Measurements from ENCODE around the gene WHRN. TPM values are rescaled to one million over a fixed set of nuclear protein-coding genes. Genes with fewer than 3 reads are reported as not detected.

Gene WHRN
- total and polyA plus RNA-seq, 9 of the 15 experiments (the other 6 are each of a cell fraction or from before 2014, with no cell fraction given) = 0.31 to 14.1 (median 3.0) TPM

DNA sequence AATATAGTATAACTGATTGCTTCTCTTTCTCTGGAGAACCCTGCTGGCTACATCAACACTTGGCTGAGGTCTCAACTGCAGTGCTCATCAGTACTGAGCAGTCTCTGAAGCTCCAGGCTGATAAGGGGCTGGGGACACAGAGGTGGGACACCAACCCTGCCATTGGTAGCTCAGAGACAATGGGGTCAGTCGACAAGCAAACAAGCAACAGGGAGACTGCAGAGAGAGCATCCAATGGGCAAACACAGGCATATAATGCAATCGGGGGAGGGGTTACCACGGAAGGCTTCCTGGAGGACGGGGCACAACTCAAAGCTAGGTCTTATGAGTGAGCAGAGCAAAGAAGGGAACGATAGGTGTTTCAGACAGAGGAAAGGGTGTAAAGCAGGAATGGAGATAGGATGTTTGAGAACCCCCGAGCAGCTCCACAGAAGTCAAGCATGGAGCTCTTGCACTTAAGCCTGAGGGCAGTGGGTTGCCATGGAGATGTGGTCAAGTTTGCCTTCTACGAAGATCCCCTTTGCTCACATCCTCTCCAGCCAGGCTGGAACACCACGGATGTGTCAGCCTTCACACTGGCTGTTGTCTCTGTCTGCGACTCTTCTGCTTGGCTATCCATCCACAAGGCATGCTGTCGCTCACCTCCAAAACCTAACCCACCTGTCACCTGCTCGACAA, 96.0 kb downstream of the WHRN start:
- Histone ChIP-seq H3K9ac (ENCODE audit: insufficient read depth in 1 of 2, low read depth in 2 of 2, low read length in 2 of 2) (peak overlapping the region in 1 of 2 experiments; percentile 23; a peak in 1 of 4 replicates), H3K79me2 (ENCODE audit: control insufficient read depth, insufficient read depth, low read length) (no peaks in the 10 kb centered on the region), H3K27me3 (ENCODE audit: control insufficient read depth in 2 of 2, insufficient read depth in 2 of 2, low read length in 2 of 2) (peaks cover 0 to 5% of the 10 kb centered on the region in 2 experiments; a peak in 1 of 5 replicates), H3K9me3 (replicated peaks; ENCODE audit: control insufficient read depth, insufficient read depth, low read depth, low read length) (no peaks in the 10 kb centered on the region), H2AFZ (ENCODE audit: low read depth, low read length) (no peak overlapping the region), H3K4me3 (no peak overlapping the region), H3K4me1 (replicated peaks in 1 of 2; ENCODE audit: control insufficient read depth in 2 of 2, insufficient read depth in 2 of 2, low read length in 2 of 2) (no peaks in the 10 kb centered on the region; a peak in 2 of 5 replicates), H3K36me3 (ENCODE audit: control insufficient read depth, insufficient read depth, low read length) (no peaks in the 10 kb centered on the region), H3K9me1 (ENCODE audit: control insufficient read depth, insufficient read depth, low read length) (no peaks in the 10 kb centered on the region), H4K20me1 (replicated peaks; ENCODE audit: control insufficient read depth, insufficient read depth, low read length) (peaks cover 7% of the 10 kb centered on the region; the same call in 1 of the 2 replicates), H3K27ac (ENCODE audit: extremely low read depth, low read depth, low read length) (no peak overlapping the region), H3K4me2 (ENCODE audit: insufficient read depth, low read length) (no peak overlapping the region)
- no TSS peak for BruUV-seq (replicated peaks)
- in situ Hi-C loops (cut with MboI) (loop anchor here (10.0 kb wide), 1 partner anchor 506 kb away; no protein-coding TSS in a partner anchor), intact Hi-C loops (cut with micrococcal nuclease) (no loop called here)
- CTCF ChIA-PET (ENCODE audit: low intra/inter-chr PET ratio) = no interaction called here
- no peak for ATAC-seq
- TF ChIP-seq, protein P1, sequence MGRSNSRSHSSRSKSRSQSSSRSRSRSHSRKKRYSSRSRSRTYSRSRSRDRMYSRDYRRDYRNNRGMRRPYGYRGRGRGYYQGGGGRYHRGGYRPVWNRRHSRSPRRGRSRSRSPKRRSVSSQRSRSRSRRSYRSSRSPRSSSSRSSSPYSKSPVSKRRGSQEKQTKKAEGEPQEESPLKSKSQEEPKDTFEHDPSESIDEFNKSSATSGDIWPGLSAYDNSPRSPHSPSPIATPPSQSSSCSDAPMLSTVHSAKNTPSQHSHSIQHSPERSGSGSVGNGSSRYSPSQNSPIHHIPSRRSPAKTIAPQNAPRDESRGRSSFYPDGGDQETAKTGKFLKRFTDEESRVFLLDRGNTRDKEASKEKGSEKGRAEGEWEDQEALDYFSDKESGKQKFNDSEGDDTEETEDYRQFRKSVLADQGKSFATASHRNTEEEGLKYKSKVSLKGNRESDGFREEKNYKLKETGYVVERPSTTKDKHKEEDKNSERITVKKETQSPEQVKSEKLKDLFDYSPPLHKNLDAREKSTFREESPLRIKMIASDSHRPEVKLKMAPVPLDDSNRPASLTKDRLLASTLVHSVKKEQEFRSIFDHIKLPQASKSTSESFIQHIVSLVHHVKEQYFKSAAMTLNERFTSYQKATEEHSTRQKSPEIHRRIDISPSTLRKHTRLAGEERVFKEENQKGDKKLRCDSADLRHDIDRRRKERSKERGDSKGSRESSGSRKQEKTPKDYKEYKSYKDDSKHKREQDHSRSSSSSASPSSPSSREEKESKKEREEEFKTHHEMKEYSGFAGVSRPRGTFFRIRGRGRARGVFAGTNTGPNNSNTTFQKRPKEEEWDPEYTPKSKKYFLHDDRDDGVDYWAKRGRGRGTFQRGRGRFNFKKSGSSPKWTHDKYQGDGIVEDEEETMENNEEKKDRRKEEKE (IDR thresholded peaks at IDR 0.05; ENCODE audit: borderline replicate concordance in 1 of 2, control insufficient read depth in 1 of 2, low read depth in 2 of 2, low read length in 1 of 2) = no peak
- TF ChIP-seq RFX1 (IDR thresholded peaks at IDR 0.05) = peak; percentile 69
- TF ChIP-seq, protein P2, sequence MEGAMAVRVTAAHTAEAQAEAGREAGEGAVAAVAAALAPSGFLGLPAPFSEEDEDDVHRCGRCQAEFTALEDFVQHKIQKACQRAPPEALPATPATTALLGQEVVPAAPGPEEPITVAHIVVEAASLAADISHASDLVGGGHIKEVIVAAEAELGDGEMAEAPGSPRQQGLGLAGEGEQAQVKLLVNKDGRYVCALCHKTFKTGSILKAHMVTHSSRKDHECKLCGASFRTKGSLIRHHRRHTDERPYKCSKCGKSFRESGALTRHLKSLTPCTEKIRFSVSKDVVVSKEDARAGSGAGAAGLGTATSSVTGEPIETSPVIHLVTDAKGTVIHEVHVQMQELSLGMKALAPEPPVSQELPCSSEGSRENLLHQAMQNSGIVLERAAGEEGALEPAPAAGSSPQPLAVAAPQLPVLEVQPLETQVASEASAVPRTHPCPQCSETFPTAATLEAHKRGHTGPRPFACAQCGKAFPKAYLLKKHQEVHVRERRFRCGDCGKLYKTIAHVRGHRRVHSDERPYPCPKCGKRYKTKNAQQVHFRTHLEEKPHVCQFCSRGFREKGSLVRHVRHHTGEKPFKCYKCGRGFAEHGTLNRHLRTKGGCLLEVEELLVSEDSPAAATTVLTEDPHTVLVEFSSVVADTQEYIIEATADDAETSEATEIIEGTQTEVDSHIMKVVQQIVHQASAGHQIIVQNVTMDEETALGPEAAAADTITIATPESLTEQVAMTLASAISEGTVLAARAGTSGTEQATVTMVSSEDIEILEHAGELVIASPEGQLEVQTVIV (CRISPR knock-in tag; IDR thresholded peaks at IDR 0.05; ENCODE audit: borderline replicate concordance) = no peak
- TF ChIP-seq, protein P3, sequence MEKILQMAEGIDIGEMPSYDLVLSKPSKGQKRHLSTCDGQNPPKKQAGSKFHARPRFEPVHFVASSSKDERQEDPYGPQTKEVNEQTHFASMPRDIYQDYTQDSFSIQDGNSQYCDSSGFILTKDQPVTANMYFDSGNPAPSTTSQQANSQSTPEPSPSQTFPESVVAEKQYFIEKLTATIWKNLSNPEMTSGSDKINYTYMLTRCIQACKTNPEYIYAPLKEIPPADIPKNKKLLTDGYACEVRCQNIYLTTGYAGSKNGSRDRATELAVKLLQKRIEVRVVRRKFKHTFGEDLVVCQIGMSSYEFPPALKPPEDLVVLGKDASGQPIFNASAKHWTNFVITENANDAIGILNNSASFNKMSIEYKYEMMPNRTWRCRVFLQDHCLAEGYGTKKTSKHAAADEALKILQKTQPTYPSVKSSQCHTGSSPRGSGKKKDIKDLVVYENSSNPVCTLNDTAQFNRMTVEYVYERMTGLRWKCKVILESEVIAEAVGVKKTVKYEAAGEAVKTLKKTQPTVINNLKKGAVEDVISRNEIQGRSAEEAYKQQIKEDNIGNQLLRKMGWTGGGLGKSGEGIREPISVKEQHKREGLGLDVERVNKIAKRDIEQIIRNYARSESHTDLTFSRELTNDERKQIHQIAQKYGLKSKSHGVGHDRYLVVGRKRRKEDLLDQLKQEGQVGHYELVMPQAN (IDR thresholded peaks at IDR 0.05; ENCODE audit: borderline replicate concordance) = no peak
- no peak for TF ChIP-seq HOXB6 (CRISPR knock-in tag; IDR thresholded peaks at IDR 0.05; ENCODE audit: borderline replicate concordance)
- TF ChIP-seq ZFP36 (IDR thresholded peaks at IDR 0.05; ENCODE audit: low read depth, low read length, partially characterized antibody) = peak; percentile 78
- no peak for DNase-seq (ENCODE audit: extremely low read depth in 1 of 4, low spot score in 3 of 4)
- POLR2A ChIA-PET = interaction anchor here (0.6 to 1.4 kb wide), 7 partner anchors 9 to 312 kb away, joined by 3 to 4 read pairs (median 3); no protein-coding TSS in a partner anchor
- WGBS (ENCODE audit: insufficient coverage, low coverage, missing lambda C conversion rate) = 12% methylated on average over 10 of the region's 11 CpGs
- no peak for FAIRE-seq

Measured in K562 (cell line).